HCT116 (cell line): ENCODE data around the gene PYROXD2. TPM values are rescaled to one million over a fixed set of nuclear protein-coding genes. Genes with fewer than 3 reads are reported as not detected.

Experiments
- ATAC-seq: fragments of 200-7000 bp; cut with Tn5 transposase; 2 replicates; pipeline ENCODE4 v1.9.1; 2020; ENCODE audit warnings: mild to moderate bottlenecking, moderate library complexity
- BruUV-seq: library from RNA; stranded (reverse); fragments of 400-500 nt; replicated peaks from 2 replicates; lab custom pipeline; 2021; lab: Mats Ljungman, UMichigan
- CTCF ChIA-PET: fragments of 300-600 bp; sonication (Branson Sonifier 250); formaldehyde crosslinking; loops from one replicate; lab custom pipeline; 2021; ENCODE audit warnings: antibody characterized with exemption; lab: Charles Lee
- POLR2A ChIA-PET: fragments of 300-600, 350-600 bp; sonication (Branson Sonifier 250); formaldehyde crosslinking; loops from one replicate; lab custom pipeline; 2021; ENCODE audit warnings: antibody characterized with exemption; lab: Charles Lee
- RAD21 ChIA-PET, 2 experiments: fragments of 300-600 bp; sonication (Branson Sonifier 250); formaldehyde crosslinking; loops; one replicate each; lab custom pipeline; 2023; ENCODE audit warnings: low total read pairs in 2 of 2; ENCODE audit not compliant: uncharacterized antibody in 2 of 2, unreplicated experiment in 2 of 2, low non-redundant PET in 1 of 2; lab: Charles Lee
- DNase-seq: peaks from one replicate; pipeline ENCODE4 v3.0.0-alpha.2; 2010; ENCODE audit warnings: low read depth, low spot score
- H2AFZ ChIP-seq: fragments of 200-600 bp; shearing (Covaris generic), sonication (generic); 2 replicates; pipeline ENCODE4 v1.6.1; 2017; ENCODE audit warnings: low read depth, mixed run types, mixed read lengths, antibody characterized with exemption, low read length; ENCODE audit not compliant: poor library complexity, severe bottlenecking
- H3K27ac ChIP-seq: 2 replicates; pipeline ENCODE4 v1.5.1; 2012; ENCODE audit warnings: low read depth, low read length
- H3K27me3 ChIP-seq: fragments of 200-600 bp; sonication (generic); 2 replicates; pipeline ENCODE4 v1.6.1; 2016; ENCODE audit warnings: mixed run types, low read length, mixed read lengths; ENCODE audit not compliant: insufficient read depth
- H3K36me3 ChIP-seq, 2 experiments: fragments of 200-500 bp in 1 of 2; fragments of 200-600 bp in 1 of 2; sonication (Bioruptor generic) in 1 of 2; sonication (generic) in 1 of 2; 2 replicates each; pipeline versions ENCODE4 v1.5.1 to v1.6.1; 2014 to 2016; ENCODE audit warnings: low read length in 2 of 2, inconsistent platforms in 1 of 2, mixed read lengths in 1 of 2, mixed run types in 1 of 2; ENCODE audit not compliant: insufficient read depth in 2 of 2, control insufficient read depth in 1 of 2
- H3K4me1 ChIP-seq, 2 experiments: fragments of 200-600 bp in 1 of 2; sonication (generic) in 1 of 2; 2 replicates each; pipeline versions ENCODE4 v1.5.1 to v1.6.1; 2012 to 2017; ENCODE audit warnings: low read length in 2 of 2, inconsistent platforms in 1 of 2, mild to moderate bottlenecking in 1 of 2, mixed read lengths in 1 of 2, mixed run types in 1 of 2, moderate library complexity in 1 of 2; ENCODE audit not compliant: insufficient read depth in 2 of 2, control insufficient read depth in 1 of 2
- H3K4me2 ChIP-seq: fragments of 200-600 bp; sonication (generic); 2 replicates; pipeline ENCODE4 v1.6.1; 2017; ENCODE audit warnings: mixed run types, low read length, mixed read lengths
- H3K4me3 ChIP-seq, 2 experiments: fragments of 200-600 bp in 1 of 2; sonication (generic) in 1 of 2; replicated peaks in 1 of 2; 2 replicates each; pipeline ENCODE4 v1.5.1; 2011 to 2016; ENCODE audit warnings: low read length in 2 of 2, control low read depth in 1 of 2, low read depth in 1 of 2, mild to moderate bottlenecking in 1 of 2, mixed read lengths in 1 of 2, mixed run types in 1 of 2
- H3K79me2 ChIP-seq: fragments of 200-600 bp; sonication (generic); 2 replicates; pipeline ENCODE4 v1.6.1; 2017; ENCODE audit warnings: mild to moderate bottlenecking, mixed run types, low read length, moderate library complexity, mixed read lengths; ENCODE audit not compliant: insufficient read depth
- H3K9ac ChIP-seq: fragments of 200-600 bp; sonication (generic); 2 replicates; pipeline ENCODE4 v1.6.1; 2016; ENCODE audit warnings: low read length, mixed read lengths
- H3K9me2 ChIP-seq: fragments of 200-600 bp; sonication (generic), shearing (Covaris generic); 2 replicates; pipeline ENCODE4 v1.6.1; 2017; ENCODE audit warnings: mixed run types, mild to moderate bottlenecking, moderate library complexity; ENCODE audit not compliant: insufficient read depth
- H3K9me3 ChIP-seq, 2 experiments: fragments of 200-500 bp in 1 of 2; fragments of 200-600 bp in 1 of 2; sonication (Bioruptor generic) in 1 of 2; sonication (generic) in 1 of 2; 2 replicates each; pipeline ENCODE4 v1.6.1; 2014 to 2017; ENCODE audit warnings: low read length in 2 of 2, mixed read lengths in 2 of 2, inconsistent platforms in 1 of 2, low read depth in 1 of 2, mild to moderate bottlenecking in 1 of 2, mixed run types in 1 of 2, moderate library complexity in 1 of 2; ENCODE audit not compliant: control insufficient read depth in 1 of 2, insufficient read depth in 1 of 2
- H4K20me1 ChIP-seq: fragments of 200-600 bp; sonication (generic), shearing (Covaris generic); 2 replicates; pipeline ENCODE4 v1.6.1; 2017; ENCODE audit warnings: mixed run types, mild to moderate bottlenecking, moderate library complexity; ENCODE audit not compliant: insufficient read depth
- CEBPB ChIP-seq: IDR thresholded peaks from 2 replicates; pipeline ENCODE4 v1.6.1; 2012; ENCODE audit warnings: low read depth
- EZH2 ChIP-seq: fragments of 200-600 bp; sonication (generic); IDR thresholded peaks from 2 replicates; pipeline ENCODE4 v1.6.1; 2017; ENCODE audit warnings: antibody characterized with exemption, mixed run types
- EZH2phosphoT487 ChIP-seq: fragments of 200-600 bp; IDR thresholded peaks from 2 replicates; pipeline ENCODE4 v1.6.1; 2018; ENCODE audit warnings: antibody characterized with exemption, borderline replicate concordance
- FOSL1 ChIP-seq: IDR thresholded peaks from 2 replicates; pipeline ENCODE4 v1.6.1; 2012; ENCODE audit warnings: low read depth
- JUND ChIP-seq: IDR thresholded peaks from 2 replicates; pipeline ENCODE4 v1.6.1; 2012
- POLR2AphosphoS5 ChIP-seq: IDR thresholded peaks from 2 replicates; pipeline ENCODE4 v1.6.1; 2011; ENCODE audit warnings: mild to moderate bottlenecking, low read depth, low read length, moderate library complexity
- RAD21 ChIP-seq: IDR thresholded peaks from 2 replicates; pipeline ENCODE4 v1.6.1; 2012; ENCODE audit warnings: low read depth, mild to moderate bottlenecking
- REST ChIP-seq: IDR thresholded peaks from 2 replicates; pipeline ENCODE4 v1.6.1; 2012; ENCODE audit warnings: low read depth
- SIN3A ChIP-seq: IDR thresholded peaks from 2 replicates; pipeline ENCODE4 v1.6.1; 2012; ENCODE audit warnings: low read depth
- SRF ChIP-seq: IDR thresholded peaks from 2 replicates; pipeline ENCODE4 v1.6.1; 2012; ENCODE audit warnings: low read depth
- TCF7L2 ChIP-seq: IDR thresholded peaks from 2 replicates; pipeline ENCODE4 v1.7.0; 2011; ENCODE audit warnings: borderline replicate concordance, inconsistent platforms; ENCODE audit not compliant: insufficient read depth, insufficient read length; ENCODE audit errors: extremely low read depth
- ZBTB33 ChIP-seq: IDR thresholded peaks from 2 replicates; pipeline ENCODE4 v1.6.1; 2011; ENCODE audit warnings: mild to moderate bottlenecking, low read length, moderate library complexity; ENCODE audit not compliant: insufficient replicate concordance; ENCODE audit errors: extremely low read depth
- intact Hi-C: fragments of 100-400 bp; cut with micrococcal nuclease; formaldehyde crosslinking; loops from 2 replicates; pipeline ENCODE4 v1.10.0; 2022
- total RNA-seq: library from RNA; stranded (reverse); gene quantifications from one replicate; pipeline ENCODE4 v1.2.1, GENCODE V29; 2021; ENCODE audit not compliant: unreplicated experiment

The PYROXD2 gene
- total RNA-seq, 1 experiment from 2014 or later: 14.2 TPM

- DNase-seq (no peak), ATAC-seq (no peak)
- no peak overlapping the region for H3K27ac ChIP-seq
- peaks cover 9 to 14% of the 10 kb centered on the region in 2 experiments for H3K4me1 ChIP-seq
- no peak overlapping the region for H3K4me2 ChIP-seq
- no peaks in the 10 kb centered on the region for H4K20me1 ChIP-seq
- H3K27me3 ChIP-seq: no peaks in the 10 kb centered on the region
- no peak overlapping the region for H3K4me3 ChIP-seq
- H3K36me3 ChIP-seq: peaks cover 0 to 3% of the 10 kb centered on the region in 2 experiments; a peak in 1 of 4 replicates
- no peak overlapping the region for H3K9ac ChIP-seq
- no peaks in the 10 kb centered on the region for H3K9me2 ChIP-seq
- ChIA-PET RAD21 (no interaction called here), CTCF (no interaction called here), POLR2A (no interaction called here)
- TF ChIP-seq JUND (no peak), POLR2AphosphoS5 (no peak), REST (no peak), CEBPB (no peak), SIN3A (no peak), TCF7L2 (no peak), EZH2phosphoT487 (no peak), SRF (no peak), RAD21 (no peak), FOSL1 (no peak), EZH2 (no peak), ZBTB33 (no peak)
- BruUV-seq: no TSS peak
- intact Hi-C loops: loop anchor here (10.0 kb wide), 1 partner anchor 155 kb away; the partner anchor contains the start of gene LOXL4
- H2AFZ ChIP-seq: no peak overlapping the region
- H3K79me2 ChIP-seq: no peaks in the 10 kb centered on the region
- H3K9me3 ChIP-seq: no peaks in the 10 kb centered on the region
These were observed 4.7 kb upstream of the PYROXD2 start for GRCh38 chr10:98419469-98420261.
